GM21737 (cell line): Measurements from ENCODE around the gene GMCL2.
"Not testable (repeated sequence)": the region's sequence is repeated elsewhere in the genome, so short reads cannot be mapped to it uniquely, and the experiment has no call there.

Experiments used
- ATAC-seq: cut with Tn5 transposase; IDR thresholded peaks from one replicate; pipeline ENCODE4 v1.9.1; 2021; ENCODE audit warnings: mild to moderate bottlenecking, moderate library complexity; ENCODE audit not compliant: unreplicated experiment

Gene GMCL2, protein sequence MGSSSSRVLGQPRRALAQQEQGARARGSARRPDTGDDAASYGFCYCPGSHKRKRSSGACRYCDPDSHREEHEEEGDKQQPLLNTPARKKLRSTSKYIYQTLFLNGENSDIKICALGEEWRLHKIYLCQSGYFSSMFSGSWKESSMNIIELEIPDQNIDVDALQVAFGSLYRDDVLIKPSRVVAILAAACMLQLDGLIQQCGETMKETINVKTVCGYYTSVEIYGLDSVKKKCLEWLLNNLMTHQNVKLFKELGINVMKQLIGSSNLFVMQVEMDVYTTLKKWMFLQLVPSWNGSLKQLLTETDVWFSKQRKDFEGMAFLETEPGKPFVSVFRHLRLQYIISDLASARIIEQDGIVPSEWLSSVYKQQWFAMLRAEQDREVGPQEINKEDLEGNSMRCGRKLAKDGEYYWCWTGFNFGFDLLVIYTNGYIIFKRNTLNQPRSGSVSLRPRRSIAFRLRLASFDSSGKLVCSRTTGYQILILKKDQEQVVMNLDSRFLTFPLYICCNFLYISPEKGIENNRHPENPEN

DNA sequence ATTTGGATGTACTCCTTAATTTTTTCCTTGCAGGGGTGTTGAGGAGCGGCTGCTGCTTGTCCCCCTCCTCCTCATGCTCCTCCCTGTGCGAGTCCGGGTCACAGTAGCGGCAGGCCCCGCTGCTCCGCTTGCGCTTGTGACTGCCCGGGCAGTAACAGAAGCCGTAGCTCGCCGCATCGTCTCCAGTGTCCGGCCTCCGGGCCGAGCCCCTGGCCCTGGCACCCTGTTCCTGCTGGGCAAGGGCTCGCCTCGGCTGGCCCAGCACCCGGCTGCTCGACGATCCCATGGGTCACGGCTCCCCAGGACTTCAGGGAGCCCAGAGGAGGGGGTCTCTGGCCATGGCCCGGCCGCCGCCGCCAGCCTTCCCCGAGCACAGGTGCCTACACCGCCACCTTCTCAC lies at the start of gene GMCL2:
GMCL2 (minus strand) TSS at position 358 of the 400 bp plus-strand sequence; CDS start at position 286, 72 bp downstream.
- ATAC-seq = no peak

DNA sequence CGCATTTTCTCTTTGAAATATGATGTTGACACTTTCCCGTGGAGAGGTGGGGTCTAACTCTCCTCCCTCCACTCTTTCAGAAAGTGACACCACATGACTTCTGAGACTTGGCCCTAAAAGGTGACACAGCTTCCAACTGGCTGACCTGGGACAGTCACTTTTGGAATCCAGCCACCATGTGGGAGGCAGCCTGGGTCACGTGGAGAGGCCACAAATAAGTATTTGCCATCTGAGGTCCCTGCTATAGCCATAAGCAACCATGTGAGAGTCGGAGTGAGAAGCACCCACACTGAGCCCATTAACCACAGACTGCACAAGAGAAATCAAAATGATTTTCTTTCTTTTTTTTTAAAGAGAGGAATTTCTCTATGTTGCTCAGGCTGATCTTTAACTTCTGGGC lies 49.5 kb upstream of the GMCL2 start:
- ATAC-seq = no peak

DNA sequence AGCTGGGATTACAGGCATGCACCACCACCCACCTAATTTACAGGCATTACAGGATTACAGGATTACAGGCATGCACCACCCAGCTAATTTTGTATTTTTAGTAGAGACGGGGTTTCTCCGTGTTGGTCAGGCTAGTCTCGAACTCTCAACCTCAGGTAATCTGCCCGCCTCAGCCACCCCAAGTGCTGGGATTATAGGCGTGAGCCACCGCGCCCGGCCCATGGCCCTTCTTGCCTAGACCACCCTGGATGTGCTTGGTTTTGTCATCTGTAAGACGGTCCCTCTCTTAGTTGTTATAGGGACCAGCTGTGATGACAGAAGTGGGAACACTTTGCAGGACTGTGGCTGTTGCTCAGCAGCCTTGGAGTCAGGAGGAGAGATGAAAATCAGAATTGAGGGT lies 49.0 kb upstream of the GMCL2 start:
- ATAC-seq = no peak

DNA sequence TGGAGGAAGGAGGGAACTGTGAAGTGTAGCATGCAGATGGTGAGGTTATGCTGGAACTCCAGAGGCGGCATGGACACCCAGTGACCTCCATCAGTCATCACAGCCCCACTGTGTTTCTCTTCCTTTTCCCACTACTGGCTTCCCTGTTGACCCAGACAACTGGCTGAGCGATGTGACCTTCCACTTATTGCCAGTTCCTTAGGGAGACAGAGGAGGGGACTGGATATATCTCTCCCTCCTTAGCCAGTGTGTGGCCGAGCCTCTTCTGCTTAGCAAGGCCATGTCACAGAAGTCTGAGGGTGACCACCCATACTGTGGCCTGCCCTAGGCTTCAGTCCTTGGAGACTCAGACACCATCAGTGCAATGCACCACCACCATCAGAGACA lies 48.4 kb upstream of the GMCL2 start:
- no peak for ATAC-seq

DNA sequence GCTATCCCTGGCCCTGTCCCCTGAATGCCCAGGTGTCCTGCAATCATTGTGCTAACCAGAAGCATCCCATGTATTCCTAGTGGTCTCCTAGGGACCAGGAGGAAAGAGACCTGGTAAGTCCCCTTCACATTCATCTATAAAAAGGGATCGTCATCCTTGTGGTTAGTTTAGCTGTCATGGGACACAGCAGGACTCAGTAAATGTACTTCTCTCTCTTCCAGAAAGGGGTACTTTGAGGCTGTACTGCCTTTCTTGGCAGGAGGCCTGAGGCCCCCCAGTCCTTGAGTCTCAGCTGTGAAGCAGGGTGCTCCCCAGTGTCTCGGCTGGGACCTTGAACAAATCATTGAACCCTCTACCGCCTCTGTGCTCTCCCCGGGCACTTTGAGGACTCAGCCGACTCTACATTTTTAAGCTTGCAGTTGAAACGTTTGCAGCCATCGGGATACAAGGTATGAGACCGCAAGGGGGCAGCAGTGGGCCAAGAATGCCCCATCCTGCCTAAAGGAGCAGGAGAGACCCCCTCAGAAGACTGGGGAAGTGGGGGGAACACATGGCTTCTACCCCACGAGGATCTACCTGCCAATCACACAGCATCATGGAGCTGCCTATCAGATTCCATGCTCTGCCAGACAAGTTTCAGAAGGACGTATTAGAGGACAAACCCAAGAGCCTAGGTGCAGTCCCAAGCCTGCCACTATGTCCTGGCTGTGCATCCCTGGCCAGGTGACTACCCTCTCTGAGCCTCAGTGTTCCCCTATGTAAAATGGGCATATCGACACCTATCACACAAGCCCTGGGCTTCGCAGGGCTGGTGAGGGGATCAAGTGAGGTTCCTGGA lies 47.8 kb upstream of the GMCL2 start:
- no peak for ATAC-seq

DNA sequence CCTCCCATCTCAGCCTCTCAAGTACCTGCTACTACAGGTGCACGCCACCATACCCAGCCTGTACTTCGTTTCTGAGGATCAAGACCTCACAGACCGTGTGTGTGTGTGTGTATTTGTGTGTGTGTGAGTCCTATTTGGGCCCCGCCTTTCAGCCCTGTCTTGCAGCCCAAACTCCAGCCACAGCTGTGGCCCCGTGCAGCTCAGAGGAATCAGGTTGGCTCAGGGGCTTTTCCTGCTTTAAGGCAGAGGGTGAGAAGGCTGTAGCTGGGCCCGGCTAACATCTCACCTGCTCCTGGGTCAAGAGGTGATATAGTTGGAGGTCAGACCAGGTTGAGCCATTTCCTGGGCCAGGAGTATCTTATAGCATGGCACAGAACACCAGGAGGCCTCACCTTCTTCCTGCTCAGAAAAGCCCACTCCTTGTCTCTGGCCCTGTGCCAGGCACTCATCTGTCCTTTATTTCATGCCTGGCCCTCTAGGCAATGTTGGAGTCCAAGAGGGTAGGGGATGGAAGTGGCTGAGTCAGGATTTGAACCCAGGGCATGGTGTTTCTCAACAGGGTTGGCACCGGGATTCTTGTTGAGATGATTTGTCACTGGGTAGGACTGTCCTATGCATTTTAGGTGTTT lies 47.1 kb upstream of the GMCL2 start:
- ATAC-seq = no peak

DNA sequence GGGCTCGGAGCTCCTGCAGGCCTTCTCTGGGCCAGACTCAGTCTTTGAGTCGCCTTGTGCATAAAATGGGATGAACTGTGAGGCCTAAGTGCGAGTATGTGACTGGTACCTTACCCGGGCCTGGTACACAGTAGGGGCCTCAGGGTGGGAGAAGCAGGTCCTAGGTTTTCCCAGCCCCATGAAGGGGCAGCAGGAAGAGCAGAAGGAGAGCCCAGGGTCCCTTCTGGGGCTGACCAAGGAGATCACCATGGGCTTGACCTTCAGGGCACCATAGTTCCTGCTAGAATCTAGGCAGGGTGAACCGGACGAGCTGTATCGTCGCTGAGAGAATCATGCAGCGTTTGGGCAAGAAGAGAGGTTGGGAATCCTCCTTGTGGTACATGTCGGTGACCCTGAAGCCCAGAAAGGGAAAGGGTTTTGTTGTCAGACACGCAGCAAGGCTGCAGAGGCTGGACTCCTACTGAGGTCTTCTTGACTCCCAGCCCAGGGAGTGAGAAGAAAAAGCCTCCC lies 45.8 kb upstream of the GMCL2 start:
- ATAC-seq = no peak

DNA sequence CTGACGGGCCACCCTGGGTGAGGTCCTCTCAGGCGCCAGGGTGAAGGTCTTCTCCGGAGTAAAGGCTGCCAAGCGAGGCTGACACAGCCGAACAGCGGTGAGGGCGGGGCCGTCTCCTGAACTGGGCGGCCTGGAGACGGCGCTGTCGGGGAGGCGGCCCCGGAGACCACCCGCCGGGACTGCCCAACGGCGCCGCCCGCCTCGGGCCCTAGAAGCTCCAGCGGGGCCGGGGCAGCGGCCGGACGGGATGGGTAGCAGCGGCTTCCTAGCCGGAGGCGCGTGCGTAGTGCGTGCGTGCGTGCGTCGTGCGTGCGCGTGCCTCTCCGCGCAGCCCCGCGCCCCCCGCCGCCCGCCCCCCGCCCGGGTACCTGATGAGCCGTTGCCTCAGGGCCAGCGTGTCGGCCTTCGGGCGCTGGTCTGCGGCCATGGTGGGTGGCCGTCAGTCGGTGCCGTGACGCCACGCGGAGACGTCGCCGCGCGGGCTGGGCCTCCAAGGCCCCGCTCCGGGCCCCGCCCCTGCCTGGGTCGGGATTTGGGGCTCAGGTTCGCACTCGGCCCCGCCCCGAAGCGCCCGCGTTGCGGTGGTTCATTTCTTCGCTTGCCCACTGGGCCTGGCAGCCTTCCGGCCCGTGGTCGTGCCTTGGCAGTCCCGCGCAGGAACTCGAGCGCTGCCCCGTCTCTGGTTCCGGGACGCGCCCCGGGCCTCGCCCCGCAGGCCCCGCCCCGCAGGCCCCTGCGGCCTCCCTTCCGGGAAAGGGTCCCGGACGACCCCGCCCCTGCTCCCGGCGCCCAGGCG lies 45.2 kb upstream of the GMCL2 start, which contains the start of gene PHYKPL:
PHYKPL (minus strand) TSS at position 679 of the 796 bp plus-strand sequence; CDS start at position 427, 252 bp downstream.
- peak; percentile 61 for ATAC-seq

DNA sequence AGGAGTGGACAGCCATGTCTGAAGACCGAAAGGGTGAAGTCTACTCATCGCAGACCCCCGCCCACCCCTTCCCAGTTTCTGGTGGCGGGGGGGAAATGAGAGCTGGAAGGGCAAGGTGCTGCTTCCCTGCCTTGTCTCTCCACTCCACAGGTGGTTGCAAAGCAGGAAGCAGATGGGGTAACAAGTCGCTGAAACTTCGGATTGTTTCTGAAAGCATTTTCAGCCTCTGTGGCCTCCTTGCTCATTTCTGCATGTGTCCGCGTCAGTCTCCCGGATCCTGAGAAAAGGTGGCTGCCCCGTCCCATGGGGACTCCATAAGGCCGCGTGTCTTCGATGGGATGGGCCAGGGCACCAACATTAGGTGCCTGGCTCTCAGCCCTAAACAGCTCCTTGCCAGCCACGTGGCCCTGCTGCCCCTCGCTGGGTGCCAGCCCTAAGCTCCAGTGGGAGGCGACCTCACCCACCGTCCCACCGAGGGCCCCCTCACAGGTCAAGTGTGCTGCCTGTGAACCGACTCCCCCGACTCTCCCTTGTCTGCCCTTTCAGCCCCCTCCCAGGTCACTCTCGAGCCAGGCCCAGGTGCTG lies 44.5 kb upstream of the GMCL2 start:
- peak; percentile 3 for ATAC-seq

DNA sequence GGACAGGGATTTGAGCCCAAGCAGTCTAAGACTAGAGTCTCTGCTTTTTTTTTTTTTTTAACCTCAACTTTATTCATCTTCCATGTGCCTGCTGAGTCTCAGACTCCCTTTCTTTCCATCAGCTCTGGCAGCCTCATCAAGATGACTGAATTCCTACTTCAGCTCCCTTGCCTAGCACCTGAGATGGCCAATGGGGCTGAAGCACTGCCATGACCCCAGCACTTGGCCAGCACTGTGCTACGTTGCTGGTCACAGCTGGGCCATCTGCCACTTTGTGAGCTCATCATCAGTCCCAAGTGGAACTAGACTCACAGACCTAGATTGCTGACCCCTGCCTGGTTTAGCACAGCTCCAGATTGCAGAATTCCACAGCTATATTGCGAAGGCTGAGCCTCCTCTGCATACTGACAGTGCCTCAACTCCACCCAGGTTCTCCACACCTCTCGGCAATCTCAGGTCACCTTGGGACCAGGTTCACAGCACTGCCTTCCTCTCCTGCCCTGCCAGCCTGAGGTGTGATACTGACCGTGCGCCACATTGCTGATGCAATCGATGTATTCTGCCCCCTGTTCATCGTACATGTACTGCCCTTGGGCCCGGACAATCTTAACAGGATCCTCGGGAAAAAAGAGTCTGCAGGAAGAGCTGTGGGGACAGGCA lies 43.8 kb upstream of the GMCL2 start:
- no peak for ATAC-seq

DNA sequence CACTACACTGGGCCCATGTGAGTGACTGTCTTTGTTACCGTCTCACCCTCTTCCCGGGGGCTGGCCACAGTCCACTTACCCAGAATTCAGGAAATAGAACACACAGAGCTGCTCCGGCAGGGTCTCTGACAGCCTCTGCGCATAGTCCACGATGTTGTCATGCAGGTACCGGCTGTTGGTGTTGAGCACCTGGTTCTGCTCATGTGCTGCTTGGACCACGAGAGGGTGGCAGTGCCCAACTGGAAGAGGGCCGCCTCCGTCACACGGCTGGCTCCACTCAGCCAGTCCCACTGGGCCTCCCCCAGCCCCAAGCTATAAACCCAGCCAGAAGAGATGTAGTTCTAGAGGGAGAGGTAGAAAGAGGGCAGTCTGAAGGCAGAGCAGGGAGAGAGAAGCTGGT lies 42.7 kb upstream of the GMCL2 start:
- ATAC-seq = no peak

DNA sequence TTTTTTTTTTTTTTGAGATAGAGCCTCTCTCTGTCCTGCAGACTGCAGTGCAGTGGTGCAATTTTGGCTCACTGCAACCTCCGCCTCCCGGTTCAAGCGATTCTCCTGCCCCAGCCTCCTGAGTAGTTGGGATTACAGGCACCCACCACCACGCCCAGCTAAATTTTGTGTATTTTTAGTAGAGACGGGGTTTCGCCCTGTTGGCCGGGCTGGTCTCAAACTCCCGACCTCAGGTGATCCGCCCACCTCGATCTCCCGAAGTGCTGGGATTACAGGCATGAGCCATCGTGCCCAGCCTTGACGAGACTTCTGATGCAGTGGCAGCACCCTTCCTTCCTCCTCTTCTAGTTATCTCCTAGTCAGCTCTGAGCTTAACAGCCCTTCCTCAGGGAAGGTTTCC lies 41.9 kb upstream of the GMCL2 start:
- not testable (repeated sequence) for ATAC-seq

DNA sequence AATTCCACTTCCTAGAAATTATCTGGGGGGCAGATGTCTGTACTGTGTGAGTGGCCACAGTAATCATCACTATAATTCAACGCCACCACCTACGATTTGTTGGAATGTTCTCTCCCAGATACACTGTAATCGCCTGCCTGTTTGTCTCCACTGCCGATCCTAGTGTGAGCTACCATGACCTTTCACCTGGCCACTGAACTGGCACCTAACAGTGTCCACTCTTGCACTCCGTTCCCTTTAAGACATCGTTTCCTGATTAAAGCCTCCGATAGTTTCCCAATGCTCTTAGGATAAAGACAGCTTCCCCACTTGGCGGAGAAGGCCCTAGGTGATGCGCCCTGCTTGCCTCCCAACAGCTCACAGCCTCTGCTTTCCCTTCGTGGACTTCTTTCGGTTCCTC lies 41.4 kb upstream of the GMCL2 start:
- no peak for ATAC-seq

DNA sequence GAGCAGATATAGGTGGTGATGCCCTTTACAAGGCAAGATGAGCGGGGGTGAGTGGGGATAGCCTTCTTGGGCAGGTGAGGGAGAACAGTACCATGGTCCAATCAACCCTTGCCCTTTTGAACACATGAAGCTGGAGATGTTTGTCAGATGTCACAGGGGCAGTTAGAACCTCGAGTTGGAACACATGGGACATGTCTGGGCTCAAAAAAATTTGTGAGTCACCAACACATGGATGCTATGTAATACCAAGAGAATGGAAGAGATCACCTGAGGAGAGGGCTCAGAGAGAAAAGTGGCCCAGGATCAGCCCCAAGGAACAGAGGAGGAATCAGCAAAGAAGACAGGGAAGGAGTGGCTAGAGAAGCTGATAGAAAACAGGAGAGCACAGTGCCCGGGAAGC lies 40.8 kb upstream of the GMCL2 start:
- ATAC-seq = no peak

DNA sequence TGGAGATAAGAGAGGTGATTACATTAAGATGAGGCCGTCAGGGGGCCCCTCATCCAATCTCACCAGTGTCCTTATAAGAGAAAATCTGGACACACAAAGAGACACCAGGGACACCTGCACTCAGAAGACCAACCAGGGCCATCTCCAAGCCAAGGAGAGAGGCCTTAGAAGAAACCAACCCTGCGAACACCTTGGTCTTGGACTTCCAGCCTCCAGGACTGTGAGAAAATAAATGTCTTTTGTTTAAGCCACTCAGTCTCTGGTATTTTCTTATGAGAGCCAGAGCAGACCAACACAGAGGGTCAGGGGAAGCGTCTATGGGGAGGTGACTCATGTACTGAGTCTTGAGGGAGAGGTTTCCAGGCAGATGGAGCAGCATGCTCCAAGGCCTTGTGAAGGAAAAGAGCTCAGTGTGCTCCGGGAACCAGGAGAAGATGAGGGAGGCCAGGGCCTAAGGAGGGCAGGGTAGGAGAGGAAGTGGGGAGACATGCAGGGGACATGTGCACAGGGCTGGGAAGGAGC lies 40.0 kb upstream of the GMCL2 start:
- no peak for ATAC-seq

DNA sequence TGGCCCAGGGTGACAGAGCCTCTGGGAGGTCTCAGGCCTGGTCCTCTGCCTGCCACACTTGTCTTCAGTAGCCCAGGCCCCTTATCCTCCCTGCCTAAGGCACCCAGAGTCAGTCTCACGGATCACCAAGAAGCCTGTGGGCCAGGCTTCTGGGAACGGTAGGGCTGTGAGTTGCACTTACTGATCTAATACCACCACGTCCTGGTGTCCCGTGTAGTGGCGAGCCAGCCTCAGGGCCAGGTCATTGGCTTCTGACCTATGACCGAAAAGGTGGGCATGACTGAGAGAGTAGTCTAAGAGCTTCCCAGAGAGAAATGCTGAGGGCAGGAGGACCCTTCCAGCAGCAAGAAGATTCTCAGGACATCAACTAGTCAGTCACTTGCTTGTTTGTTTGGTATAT lies 38.0 kb upstream of the GMCL2 start:
- no peak for ATAC-seq

DNA sequence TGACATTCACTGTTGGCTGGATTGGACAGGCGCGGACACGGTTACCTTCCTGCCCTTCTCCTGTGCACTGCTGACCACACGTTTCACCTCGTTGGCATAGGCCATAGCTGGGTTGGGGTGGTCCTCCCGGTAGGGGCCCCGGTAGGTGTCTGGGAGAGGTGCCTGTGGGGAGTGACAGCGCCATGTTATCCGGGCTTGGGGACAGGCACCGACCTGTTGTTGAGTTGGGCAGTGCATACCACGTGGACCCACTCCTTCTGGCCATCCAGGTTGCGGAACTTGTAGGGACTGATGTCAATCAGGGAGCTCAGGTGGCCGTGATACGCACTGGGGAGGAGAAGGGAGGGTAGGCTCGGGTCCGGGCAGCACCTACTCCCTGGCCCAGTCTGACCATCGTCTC lies 37.2 kb upstream of the GMCL2 start:
- no peak for ATAC-seq

DNA sequence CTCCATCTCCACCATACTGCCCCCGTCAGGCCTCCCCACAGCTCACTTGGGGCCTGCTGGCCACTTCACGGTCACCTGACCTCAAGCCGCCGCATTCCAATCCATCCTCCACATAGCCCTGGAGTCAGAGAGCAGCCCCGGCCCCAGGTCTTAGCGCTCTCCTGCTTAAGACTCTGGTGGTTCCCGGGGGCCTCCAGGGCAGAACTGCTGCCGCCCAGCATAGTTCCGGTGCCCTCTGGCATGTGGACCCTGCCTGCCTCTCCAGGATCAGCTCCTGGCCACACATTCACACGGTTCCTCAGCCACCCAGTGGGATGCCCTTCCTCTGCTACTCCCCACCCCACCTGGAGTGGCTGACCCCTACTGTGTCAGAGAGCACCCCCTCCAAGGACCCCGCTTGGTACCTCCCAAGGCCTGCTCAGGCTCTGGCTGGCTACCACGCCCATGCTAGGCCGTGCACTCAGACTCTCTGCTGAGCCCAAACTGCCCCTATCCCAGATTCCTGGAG lies 36.7 kb upstream of the GMCL2 start:
- no peak for ATAC-seq

DNA sequence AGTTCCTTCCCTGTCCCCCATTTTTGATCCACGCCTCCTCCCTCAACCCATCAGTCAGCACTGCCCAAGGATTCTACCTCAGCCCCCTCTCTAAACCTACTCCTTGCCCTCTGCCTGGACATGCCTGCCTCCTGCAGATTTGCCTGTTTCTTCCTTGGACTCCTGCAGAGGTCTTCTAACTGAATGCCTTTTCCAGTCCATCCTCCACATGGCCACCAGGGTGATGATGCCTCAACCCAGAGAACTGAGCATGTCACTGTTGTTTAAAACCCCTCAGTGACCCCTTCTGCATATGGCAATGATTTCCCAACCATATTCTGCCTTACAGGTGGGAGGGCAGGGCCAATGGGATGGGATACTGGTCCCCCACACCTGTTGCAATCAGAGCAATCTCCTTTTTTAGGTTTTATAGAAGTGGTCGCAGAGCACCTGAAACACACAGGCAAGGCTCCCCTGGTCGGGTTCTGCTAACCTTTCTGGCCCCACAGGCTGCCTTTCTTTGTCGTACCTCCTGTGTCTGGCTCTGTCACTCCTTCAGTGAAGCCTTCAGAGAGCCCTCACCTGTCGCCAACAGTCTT lies 36.1 kb upstream of the GMCL2 start:
- no peak for ATAC-seq
